Smooth muscle cell (in vitro differentiated cells): ENCODE data around the gene MORN1. TPM values are rescaled to one million over a fixed set of nuclear protein-coding genes. Genes with fewer than 3 reads are reported as not detected.

Experiments used
- DNase-seq: peaks from one replicate; lab custom pipeline; 2025; ENCODE audit not compliant: unreplicated experiment; lab: John Stamatoyannopoulos, UW
- H2AFZ ChIP-seq: fragments of 200-600 bp; sonication (generic); 2 replicates; pipeline ENCODE4 v1.6.0; 2016; ENCODE audit warnings: antibody characterized with exemption, low read depth, mild to moderate bottlenecking
- H3F3A ChIP-seq: fragments of 200-600 bp; sonication (generic); 2 replicates; pipeline ENCODE4 v1.6.0; 2017; ENCODE audit warnings: antibody characterized with exemption, low read depth
- H3K27ac ChIP-seq: fragments of 200-600 bp; sonication (generic); 2 replicates; pipeline ENCODE4 v1.5.1; 2016; ENCODE audit warnings: low read depth, mild to moderate bottlenecking
- H3K27me3 ChIP-seq: fragments of 200-600 bp; sonication (generic); 2 replicates; pipeline ENCODE4 v1.6.1; 2016; ENCODE audit warnings: low read depth, mild to moderate bottlenecking
- H3K36me3 ChIP-seq: fragments of 200-600 bp; sonication (generic); 2 replicates; pipeline ENCODE4 v1.5.1; 2016; ENCODE audit warnings: low read depth
- H3K4me1 ChIP-seq: fragments of 200-600 bp; sonication (generic); 2 replicates; pipeline ENCODE4 v1.5.1; 2016; ENCODE audit warnings: low read depth
- H3K4me2 ChIP-seq: fragments of 200-600 bp; sonication (generic); 2 replicates; pipeline ENCODE4 v1.6.0; 2016; ENCODE audit warnings: mild to moderate bottlenecking
- H3K4me3 ChIP-seq: fragments of 200-600 bp; sonication (generic); 2 replicates; pipeline ENCODE4 v1.5.1; 2016; ENCODE audit warnings: mild to moderate bottlenecking
- H3K79me2 ChIP-seq: fragments of 200-600 bp; sonication (generic); 2 replicates; pipeline ENCODE4 v1.6.0; 2016; ENCODE audit warnings: low read depth, mild to moderate bottlenecking
- H3K9ac ChIP-seq: fragments of 200-600 bp; sonication (generic); 2 replicates; pipeline ENCODE4 v1.6.0; 2016; ENCODE audit warnings: low read depth
- H3K9me3 ChIP-seq: fragments of 200-600 bp; sonication (generic); replicated peaks from 2 replicates; pipeline ENCODE4 v1.5.1; 2016; ENCODE audit warnings: low read depth
- H4K20me1 ChIP-seq: fragments of 200-600 bp; sonication (generic); 2 replicates; pipeline ENCODE4 v1.6.0; 2016; ENCODE audit warnings: low read depth
- CTCF ChIP-seq: fragments of 200-600 bp; sonication (generic); IDR thresholded peaks from 2 replicates; pipeline ENCODE4 v1.5.1; 2017; ENCODE audit warnings: borderline replicate concordance, mild to moderate bottlenecking, antibody characterized with exemption; ENCODE audit not compliant: insufficient read depth, poor library complexity, severe bottlenecking
- WGBS: methylation state at CpG from one replicate; pipeline ENCODE4 v1.1.7; 2016; ENCODE audit warnings: low lambda C conversion rate; 5-methylcytosine and 5-hydroxymethylcytosine counted together
- polyA plus RNA-seq: library from polyadenylated mRNA; unstranded; fragments of >200 nt; fragmentation: Nextera tagmentation; extraction: Ambion mirVana; gene quantifications from 2 replicates; pipeline ENCODE4 v1.2.1, GENCODE V29; 2016
- total RNA-seq: library from RNA; depleted of rRNA; stranded (reverse); fragments of >200 nt; gene quantifications from 2 replicates; pipeline ENCODE4 v1.2.3, GENCODE V29; 2014

Gene MORN1
- total and polyA plus RNA-seq, 2 experiments from 2014 or later, result 4.9 to 6.2 TPM

GRCh38 chr1:2404890-2405511 lies 13.6 kb upstream of the MORN1 start:
- H3K27ac ChIP-seq, result no peak overlapping the region

GRCh38 chr1:2404142-2404889 lies 13.0 kb upstream of the MORN1 start:
- Histone ChIP-seq H3K27me3 (no peaks in the 10 kb centered on the region), H3K4me2 (no peak overlapping the region), H3K9ac (no peak overlapping the region), H3K79me2 (no peaks in the 10 kb centered on the region), H3F3A (peaks cover 13% of the 10 kb centered on the region), H4K20me1 (peaks cover 44% of the 10 kb centered on the region), H2AFZ (no peak overlapping the region), H3K4me1 (no peaks in the 10 kb centered on the region), H3K4me3 (no peak overlapping the region), H3K9me3 (no peaks in the 10 kb centered on the region), H3K27ac (no peak overlapping the region), H3K36me3 (peaks cover 6% of the 10 kb centered on the region)
- WGBS, result 89% methylated on average over 29 of the region's 29 CpGs
- TF ChIP-seq CTCF, result no peak
- DNase-seq, result no peak

More at GRCh38 chr1:2404890-2405511, 13.6 kb upstream of the MORN1 start:
- H3K9me3 ChIP-seq, result no peaks in the 10 kb centered on the region
- H3K9ac ChIP-seq, result no peak overlapping the region
- no peak for DNase-seq
- TF ChIP-seq CTCF, result no peak
- H3K4me1 ChIP-seq, result no peaks in the 10 kb centered on the region
- 95% methylated on average over 24 of the region's 24 CpGs for WGBS
- peaks cover 6% of the 10 kb centered on the region for H3K36me3 ChIP-seq
- no peaks in the 10 kb centered on the region for H3K27me3 ChIP-seq
- H2AFZ ChIP-seq, result no peak overlapping the region
- H3K79me2 ChIP-seq, result no peaks in the 10 kb centered on the region
- H4K20me1 ChIP-seq, result peaks cover 37% of the 10 kb centered on the region
- peaks cover 8% of the 10 kb centered on the region for H3F3A ChIP-seq
- no peak overlapping the region for H3K4me2 ChIP-seq
- no peak overlapping the region for H3K4me3 ChIP-seq

GRCh38 chr1:2403273-2403672 lies 11.9 kb upstream of the MORN1 start:
- Histone ChIP-seq H3K9me3 (no peaks in the 10 kb centered on the region), H3K36me3 (peaks cover 6% of the 10 kb centered on the region), H3K9ac (no peak overlapping the region), H4K20me1 (peaks cover 52% of the 10 kb centered on the region), H2AFZ (no peak overlapping the region), H3K79me2 (peaks cover 9% of the 10 kb centered on the region), H3K4me2 (no peak overlapping the region), H3K27ac (no peak overlapping the region), H3F3A (peaks cover 15% of the 10 kb centered on the region), H3K27me3 (no peaks in the 10 kb centered on the region), H3K4me1 (no peaks in the 10 kb centered on the region), H3K4me3 (no peak overlapping the region)
- DNase-seq, result no peak
- 95% methylated on average over 19 of the region's 19 CpGs for WGBS
- no peak for TF ChIP-seq CTCF
